Neuronal stem cell (in vitro differentiated cells): ENCODE results near the gene THAP2.
"Not testable (repeated sequence)": the region's sequence is repeated elsewhere in the genome, so short reads cannot be mapped to it uniquely, and the experiment has no call there.

Experiments
- DNase-seq: peaks from one replicate; pipeline ENCODE4 v3.0.0-alpha.2; 2013; ENCODE audit warnings: low spot score
- H2AFZ ChIP-seq: one replicate; pipeline ENCODE4 v1.6.1; 2013; ENCODE audit warnings: mild to moderate bottlenecking, low read length, inconsistent platforms
- H2AK5ac ChIP-seq: 2 replicates; pipeline ENCODE4 v1.6.1; 2013; ENCODE audit warnings: low read depth, mild to moderate bottlenecking, inconsistent platforms, low read length, moderate library complexity, mixed read lengths
- H2BK120ac ChIP-seq: 2 replicates; pipeline ENCODE4 v1.6.1; 2013; ENCODE audit warnings: low read depth, mild to moderate bottlenecking, inconsistent platforms, low read length, moderate library complexity, mixed read lengths
- H2BK12ac ChIP-seq: one replicate; pipeline ENCODE4 v1.6.1; 2013; ENCODE audit warnings: low read length, inconsistent platforms
- H2BK15ac ChIP-seq: 2 replicates; pipeline ENCODE4 v1.6.1; 2013; ENCODE audit warnings: mild to moderate bottlenecking, low read length, inconsistent platforms, mixed read lengths
- H2BK5ac ChIP-seq: one replicate; pipeline ENCODE4 v1.6.1; 2013; ENCODE audit warnings: inconsistent platforms, mild to moderate bottlenecking, low read length, moderate library complexity
- H3K14ac ChIP-seq: one replicate; pipeline ENCODE4 v1.6.1; 2013; ENCODE audit warnings: low read length, inconsistent platforms
- H3K18ac ChIP-seq: 2 replicates; pipeline ENCODE4 v1.6.1; 2013; ENCODE audit warnings: low read length, inconsistent platforms
- H3K23ac ChIP-seq: 2 replicates; pipeline ENCODE4 v1.6.1; 2013; ENCODE audit warnings: low read depth, mild to moderate bottlenecking, mixed read lengths, low read length, inconsistent platforms; ENCODE audit not compliant: poor library complexity
- H3K27ac ChIP-seq: replicated peaks from 3 replicates; pipeline ENCODE4 v1.5.1; 2013; ENCODE audit warnings: low read length, inconsistent platforms
- H3K27me3 ChIP-seq, 3 experiments: 2 replicates each; pipeline ENCODE4 v1.6.1; 2013; ENCODE audit warnings: low read length in 3 of 3, mild to moderate bottlenecking in 2 of 3, inconsistent platforms in 1 of 3, low read depth in 1 of 3, mixed read lengths in 1 of 3, moderate library complexity in 1 of 3; ENCODE audit not compliant: control insufficient read depth in 3 of 3, insufficient read depth in 3 of 3
- H3K36me3 ChIP-seq, 2 donors: replicated peaks in 1 of 2; 2 replicates each; pipeline ENCODE4 v1.6.1; 2013; ENCODE audit warnings: low read length in 2 of 2; ENCODE audit not compliant: control insufficient read depth in 2 of 2, insufficient read depth in 2 of 2
- H3K4ac ChIP-seq: 2 replicates; pipeline ENCODE4 v1.6.1; 2013; ENCODE audit warnings: inconsistent platforms, mild to moderate bottlenecking, low read length, moderate library complexity
- H3K4me1 ChIP-seq, 2 donors: 1 replicate in 1 of 2; 2 replicates in 1 of 2; pipeline ENCODE4 v1.6.1; 2013; ENCODE audit warnings: low read length in 2 of 2, low read depth in 1 of 2; ENCODE audit not compliant: control insufficient read depth in 2 of 2, insufficient read depth in 1 of 2
- H3K4me2 ChIP-seq: one replicate; pipeline ENCODE4 v1.6.1; 2013; ENCODE audit warnings: mild to moderate bottlenecking, low read length, inconsistent platforms; ENCODE audit not compliant: insufficient read depth, poor library complexity, severe bottlenecking
- H3K4me3 ChIP-seq, 2 donors: 2 replicates each; pipeline ENCODE4 v1.5.1; 2013; ENCODE audit warnings: low read length in 2 of 2, mild to moderate bottlenecking in 2 of 2, inconsistent platforms in 1 of 2, moderate library complexity in 1 of 2
- H3K79me1 ChIP-seq: one replicate; pipeline ENCODE4 v1.6.1; 2013; ENCODE audit warnings: low read depth, mild to moderate bottlenecking, inconsistent platforms, low read length, moderate library complexity
- H3K9ac ChIP-seq: one replicate; pipeline ENCODE4 v1.6.1; 2013; ENCODE audit warnings: mild to moderate bottlenecking, low read depth, low read length, inconsistent platforms; ENCODE audit not compliant: poor library complexity
- H3K9me3 ChIP-seq, 2 donors: replicated peaks in 1 of 2; 2 replicates each; pipeline versions ENCODE3 to v1.6.1; 2013; ENCODE audit warnings: low read length in 2 of 2, mild to moderate bottlenecking in 2 of 2, inconsistent platforms in 1 of 2, low read depth in 1 of 2, mixed read lengths in 1 of 2, moderate library complexity in 1 of 2; ENCODE audit not compliant: control insufficient read depth in 2 of 2, insufficient read depth in 1 of 2
- H4K8ac ChIP-seq: one replicate; pipeline ENCODE4 v1.6.1; 2013; ENCODE audit warnings: low read depth, mild to moderate bottlenecking, inconsistent platforms, low read length, moderate library complexity
- H4K91ac ChIP-seq: one replicate; pipeline ENCODE4 v1.6.1; 2013; ENCODE audit warnings: low read length, low read depth, mild to moderate bottlenecking, inconsistent platforms; ENCODE audit not compliant: poor library complexity
- WGBS, 2 donors: extraction: QIAGEN DNeasy Blood & Tissue Kit; methylation state at CpG; one replicate each; pipeline ENCODE4 v1.1.7; 2013; ENCODE audit warnings: missing lambda C conversion rate in 2 of 2, mixed read lengths in 1 of 2; ENCODE audit not compliant: insufficient read length in 2 of 2, insufficient replicate concordance in 1 of 2; ENCODE audit errors: extremely low coverage in 2 of 2; 5-methylcytosine and 5-hydroxymethylcytosine counted together

Gene THAP2

DNA sequence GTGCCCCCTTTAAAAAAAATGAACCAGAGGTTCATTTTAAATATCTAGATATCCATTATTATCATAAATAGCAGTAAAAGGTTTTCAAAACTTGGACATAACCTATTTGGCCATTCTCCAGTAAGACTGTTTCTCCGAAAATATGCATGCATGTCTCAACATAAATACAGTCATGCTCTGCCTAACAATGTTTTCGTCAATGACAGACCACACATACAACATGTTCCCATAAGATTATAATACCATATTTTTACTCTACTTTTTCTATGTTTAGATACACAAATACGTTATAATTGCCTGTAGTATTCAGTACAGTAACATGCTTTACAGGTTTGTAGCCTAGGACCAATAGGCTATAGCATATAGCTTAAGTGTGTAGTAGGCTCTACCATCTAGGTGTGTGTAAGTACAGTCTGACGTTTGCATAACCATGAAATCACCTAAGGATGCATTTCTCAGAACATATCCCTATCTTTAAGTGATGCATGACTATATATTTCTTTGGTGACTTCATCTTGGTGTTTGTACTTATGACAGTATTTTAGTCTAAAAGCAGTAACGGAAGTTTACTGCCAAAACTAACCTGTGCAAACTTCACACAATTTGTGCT is 25.0 kb downstream of the THAP2 start:
- H3K4ac ChIP-seq = no peak overlapping the region
- no peak for DNase-seq
- no peak overlapping the region for H2BK5ac ChIP-seq
- H3K9me3 ChIP-seq = no peaks in the 10 kb centered on the region
- no peak overlapping the region for H3K4me3 ChIP-seq
- H3K79me1 ChIP-seq = no peaks in the 10 kb centered on the region
- H2BK12ac ChIP-seq = no peak overlapping the region
- H2BK120ac ChIP-seq = no peak overlapping the region
- no peak overlapping the region for H4K91ac ChIP-seq
- H3K14ac ChIP-seq = no peak overlapping the region
- H2AK5ac ChIP-seq = no peak overlapping the region
- H4K8ac ChIP-seq = no peak overlapping the region
- H2BK15ac ChIP-seq = no peak overlapping the region
- H3K18ac ChIP-seq = no peak overlapping the region
- no CpG with 5 or more reads among the region's 5 CpGs for WGBS, 2 donors
- H3K9ac ChIP-seq = no peak overlapping the region
- H3K23ac ChIP-seq = no peak overlapping the region
- H2AFZ ChIP-seq = no peak overlapping the region
- H3K4me1 ChIP-seq = peaks cover under 1 to 3% of the 10 kb centered on the region in 2 donors
- H3K27me3 ChIP-seq = no peaks in the 10 kb centered on the region
- peaks cover 0 to 6% of the 10 kb centered on the region in 2 donors for H3K36me3 ChIP-seq
- no peak overlapping the region for H3K27ac ChIP-seq
- H3K4me2 ChIP-seq = no peak overlapping the region

DNA sequence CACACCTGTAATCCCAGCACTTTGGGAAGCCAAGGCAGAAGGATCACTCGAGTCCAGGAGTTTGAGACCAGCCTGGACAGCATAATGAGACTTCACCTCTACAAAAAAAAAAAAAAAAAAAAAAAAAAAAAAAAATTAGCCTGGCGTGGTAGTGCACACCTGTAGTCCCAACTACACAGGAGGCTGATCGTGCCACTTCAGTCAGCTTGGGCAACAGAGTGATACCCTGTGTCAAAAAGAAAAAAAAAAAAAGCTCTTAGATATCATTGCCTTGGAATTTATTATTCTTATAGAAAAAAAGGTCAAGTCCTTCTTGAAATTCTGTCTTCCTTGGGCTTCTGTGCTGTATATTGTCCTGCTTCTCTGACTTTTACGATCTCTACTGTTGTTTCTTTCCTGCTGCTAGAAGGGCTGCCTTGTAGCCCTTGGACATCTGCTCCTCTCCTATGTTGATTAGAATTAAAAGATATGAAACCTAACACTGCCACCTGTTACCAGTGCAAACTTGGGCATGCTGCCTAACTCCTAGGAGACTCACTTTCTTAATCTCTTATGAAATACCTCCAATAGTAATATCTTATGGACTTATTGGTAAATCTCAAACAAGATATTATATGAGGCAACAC is 27.5 kb downstream of the THAP2 start:
- Histone ChIP-seq H4K8ac (no peak overlapping the region), H3K23ac (no peak overlapping the region), H3K27ac (no peak overlapping the region), H2BK15ac (no peak overlapping the region), H3K27me3 (no peaks in the 10 kb centered on the region), H2AFZ (no peak overlapping the region), H2BK5ac (no peak overlapping the region), H3K9ac (no peak overlapping the region), H3K18ac (no peak overlapping the region), H2AK5ac (no peak overlapping the region), H3K4me1 (peaks cover 1 to 3% of the 10 kb centered on the region in 2 donors), H3K36me3 (peaks cover 0 to 8% of the 10 kb centered on the region in 2 donors), H2BK120ac (no peak overlapping the region), H3K4me2 (no peak overlapping the region), H2BK12ac (no peak overlapping the region), H4K91ac (no peak overlapping the region), H3K79me1 (no peaks in the 10 kb centered on the region), H3K4me3 (no peak overlapping the region), H3K9me3 (no peaks in the 10 kb centered on the region), H3K4ac (no peak overlapping the region), H3K14ac (no peak overlapping the region)
- WGBS, 2 donors = no CpG with 5 or more reads among the region's 4 CpGs
- DNase-seq = no peak

DNA sequence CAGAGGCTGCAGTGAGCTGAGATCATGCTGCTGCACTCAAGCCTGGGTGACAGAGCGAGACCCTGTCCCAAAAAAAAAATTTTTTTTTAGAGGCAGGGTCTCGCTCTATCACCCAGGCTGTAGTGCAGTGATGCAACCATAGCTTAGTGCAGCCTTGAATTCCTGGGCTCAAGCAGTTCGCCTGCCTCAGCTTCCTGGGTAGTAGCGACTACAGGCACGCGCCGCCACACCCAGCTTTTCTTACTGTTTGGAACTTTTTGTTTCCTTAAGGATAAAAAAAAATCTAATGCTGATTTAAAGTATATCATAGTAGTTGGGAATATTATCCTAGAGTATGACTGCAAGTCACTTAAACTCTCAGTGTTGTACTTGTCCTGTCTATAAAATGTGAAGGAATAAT is 29.0 kb downstream of the THAP2 start:
- no CpG with 5 or more reads among the region's 7 CpGs for WGBS, 2 donors
- H3K9ac ChIP-seq = no peak overlapping the region

DNA sequence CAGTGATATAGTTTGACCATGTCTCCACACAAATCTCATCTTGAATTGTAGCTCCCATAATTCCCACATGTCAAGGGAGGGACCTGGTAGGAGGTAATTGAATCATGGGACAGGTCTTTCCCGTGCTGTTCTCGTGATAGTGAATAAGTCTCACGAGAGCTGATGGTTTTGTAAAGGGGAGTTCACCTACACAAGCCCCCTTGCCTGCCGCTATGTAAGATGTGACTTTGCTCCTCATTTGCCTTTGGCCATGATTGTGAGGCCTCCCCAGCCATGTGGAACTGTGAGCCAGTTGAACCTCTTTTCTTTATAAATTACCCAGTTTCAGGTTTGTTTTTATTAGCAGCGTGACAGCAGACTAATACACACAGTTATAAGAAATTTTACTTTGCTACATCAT is 29.6 kb downstream of the THAP2 start:
- not testable (repeated sequence) for H3K14ac ChIP-seq, H3K9me3 ChIP-seq, H2BK12ac ChIP-seq, H3K79me1 ChIP-seq, H2BK15ac ChIP-seq, H2BK5ac ChIP-seq, H3K4ac ChIP-seq, H3K4me1 ChIP-seq, H4K8ac ChIP-seq, H2AK5ac ChIP-seq, H3K27me3 ChIP-seq, H2AFZ ChIP-seq, H3K4me3 ChIP-seq, DNase-seq, H3K9ac ChIP-seq, H3K27ac ChIP-seq, H2BK120ac ChIP-seq, H3K4me2 ChIP-seq, H3K18ac ChIP-seq, H4K91ac ChIP-seq, H3K23ac ChIP-seq
- peaks cover 3 to 28% of the 10 kb centered on the region in 2 donors for H3K36me3 ChIP-seq
- WGBS, 2 donors = no CpG with 5 or more reads among the region's 5 CpGs

More for the DNA sequence above, 29.0 kb downstream of the THAP2 start:
- H2AK5ac ChIP-seq = no peak overlapping the region
- H3K27ac ChIP-seq = no peak overlapping the region
- no peak overlapping the region for H2BK5ac ChIP-seq
- no peak overlapping the region for H3K4ac ChIP-seq
- no peak overlapping the region for H3K23ac ChIP-seq
- H3K4me3 ChIP-seq = no peak overlapping the region
- no peak overlapping the region for H2BK120ac ChIP-seq
- H4K91ac ChIP-seq = no peak overlapping the region
- H2AFZ ChIP-seq = no peak overlapping the region
- no peak overlapping the region for H3K4me2 ChIP-seq
- H3K27me3 ChIP-seq = no peaks in the 10 kb centered on the region
- peaks cover 3 to 23% of the 10 kb centered on the region in 2 donors for H3K36me3 ChIP-seq
- no peak overlapping the region for H2BK12ac ChIP-seq
- DNase-seq = no peak
- no peak overlapping the region for H4K8ac ChIP-seq
- no peak overlapping the region for H3K14ac ChIP-seq
- H3K4me1 ChIP-seq = peaks cover under 1 to 1% of the 10 kb centered on the region in 2 donors
- H2BK15ac ChIP-seq = no peak overlapping the region
- no peak overlapping the region for H3K18ac ChIP-seq
- no peaks in the 10 kb centered on the region for H3K9me3 ChIP-seq
- H3K79me1 ChIP-seq = no peaks in the 10 kb centered on the region
